Iris pigment epithelial cell (primary cell): ENCODE data around the gene ADAMTSL1.

Experiments used
- DNase-seq: peaks from one replicate; pipeline ENCODE4 v3.0.0-alpha.2; 2011; ENCODE audit warnings: low read depth

The ADAMTSL1 gene, protein sequence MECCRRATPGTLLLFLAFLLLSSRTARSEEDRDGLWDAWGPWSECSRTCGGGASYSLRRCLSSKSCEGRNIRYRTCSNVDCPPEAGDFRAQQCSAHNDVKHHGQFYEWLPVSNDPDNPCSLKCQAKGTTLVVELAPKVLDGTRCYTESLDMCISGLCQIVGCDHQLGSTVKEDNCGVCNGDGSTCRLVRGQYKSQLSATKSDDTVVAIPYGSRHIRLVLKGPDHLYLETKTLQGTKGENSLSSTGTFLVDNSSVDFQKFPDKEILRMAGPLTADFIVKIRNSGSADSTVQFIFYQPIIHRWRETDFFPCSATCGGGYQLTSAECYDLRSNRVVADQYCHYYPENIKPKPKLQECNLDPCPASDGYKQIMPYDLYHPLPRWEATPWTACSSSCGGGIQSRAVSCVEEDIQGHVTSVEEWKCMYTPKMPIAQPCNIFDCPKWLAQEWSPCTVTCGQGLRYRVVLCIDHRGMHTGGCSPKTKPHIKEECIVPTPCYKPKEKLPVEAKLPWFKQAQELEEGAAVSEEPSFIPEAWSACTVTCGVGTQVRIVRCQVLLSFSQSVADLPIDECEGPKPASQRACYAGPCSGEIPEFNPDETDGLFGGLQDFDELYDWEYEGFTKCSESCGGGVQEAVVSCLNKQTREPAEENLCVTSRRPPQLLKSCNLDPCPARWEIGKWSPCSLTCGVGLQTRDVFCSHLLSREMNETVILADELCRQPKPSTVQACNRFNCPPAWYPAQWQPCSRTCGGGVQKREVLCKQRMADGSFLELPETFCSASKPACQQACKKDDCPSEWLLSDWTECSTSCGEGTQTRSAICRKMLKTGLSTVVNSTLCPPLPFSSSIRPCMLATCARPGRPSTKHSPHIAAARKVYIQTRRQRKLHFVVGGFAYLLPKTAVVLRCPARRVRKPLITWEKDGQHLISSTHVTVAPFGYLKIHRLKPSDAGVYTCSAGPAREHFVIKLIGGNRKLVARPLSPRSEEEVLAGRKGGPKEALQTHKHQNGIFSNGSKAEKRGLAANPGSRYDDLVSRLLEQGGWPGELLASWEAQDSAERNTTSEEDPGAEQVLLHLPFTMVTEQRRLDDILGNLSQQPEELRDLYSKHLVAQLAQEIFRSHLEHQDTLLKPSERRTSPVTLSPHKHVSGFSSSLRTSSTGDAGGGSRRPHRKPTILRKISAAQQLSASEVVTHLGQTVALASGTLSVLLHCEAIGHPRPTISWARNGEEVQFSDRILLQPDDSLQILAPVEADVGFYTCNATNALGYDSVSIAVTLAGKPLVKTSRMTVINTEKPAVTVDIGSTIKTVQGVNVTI (N-terminal part only)

DNA sequence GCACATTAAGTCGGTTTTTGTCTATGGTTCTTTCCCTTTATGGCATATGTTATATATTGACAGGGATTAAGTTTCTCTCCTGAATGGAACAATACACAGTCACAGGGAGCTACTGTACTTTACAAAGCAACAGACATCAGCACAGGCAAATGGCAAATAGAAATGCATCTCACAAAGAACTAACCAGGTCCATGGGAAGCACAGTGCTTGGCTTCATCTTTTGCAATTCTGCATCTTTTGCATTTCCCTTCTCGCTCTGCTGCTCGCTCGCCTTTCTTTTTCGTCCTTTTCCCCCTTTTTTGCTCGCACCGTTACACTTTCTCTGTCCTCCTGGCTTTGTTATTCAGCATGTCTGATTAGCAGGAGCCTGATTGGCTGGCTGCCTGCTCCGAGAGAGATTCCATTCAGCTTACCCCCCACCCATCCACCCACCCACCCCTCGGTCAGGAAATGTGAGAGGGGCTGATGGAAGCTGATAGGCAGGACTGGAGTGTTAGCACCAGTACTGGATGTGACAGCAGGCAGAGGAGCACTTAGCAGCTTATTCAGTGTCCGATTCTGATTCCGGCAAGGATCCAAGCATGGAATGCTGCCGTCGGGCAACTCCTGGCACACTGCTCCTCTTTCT, at the start of gene ADAMTSL1:
Gene ADAMTSL1, plus strand, starts transcription at position 502 of the 628 bp plus-strand sequence. Its CDS starts 80 bp downstream, at position 582.
- DNase-seq: peak; percentile 79

DNA sequence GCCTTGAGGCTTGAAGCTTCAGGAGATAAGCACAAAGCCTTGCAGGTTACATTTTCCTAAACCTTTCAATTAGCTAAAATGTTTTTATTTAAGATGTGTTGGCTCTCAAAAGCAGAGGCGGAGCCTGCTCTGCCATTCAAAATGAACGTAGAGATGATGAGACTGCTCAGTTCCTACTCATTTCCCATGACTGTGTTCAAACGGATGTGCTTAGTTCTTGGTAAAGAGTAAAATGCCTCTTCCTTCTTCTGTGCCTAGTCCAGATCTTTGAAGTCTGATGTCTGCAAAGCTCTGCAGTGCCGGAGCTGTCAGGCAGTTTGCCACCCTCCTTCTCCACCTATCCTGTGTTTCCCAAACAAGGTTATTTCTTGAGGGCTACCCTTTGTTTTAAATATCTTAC, 46.3 kb upstream of the ADAMTSL1 start:
- peak; percentile 30 for DNase-seq

DNA sequence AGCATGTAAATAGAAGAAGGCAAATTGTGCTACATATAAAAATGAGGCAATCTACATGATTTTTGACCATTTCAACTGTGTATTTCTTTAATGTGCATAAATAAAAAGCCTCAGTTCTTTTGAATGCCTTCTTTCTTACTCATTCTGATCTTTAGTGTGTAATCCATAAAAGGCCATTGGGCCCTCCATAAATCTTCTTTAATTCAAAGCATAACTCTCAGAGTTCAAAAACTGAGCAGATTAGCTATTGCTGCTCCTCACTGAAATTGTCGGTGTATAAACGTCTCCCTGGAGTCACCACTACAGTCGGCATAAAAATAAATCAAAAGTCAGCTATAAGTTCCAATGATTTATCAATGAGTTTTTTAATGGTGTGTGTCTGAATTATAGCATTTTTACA, 45.3 kb upstream of the ADAMTSL1 start:
- DNase-seq: no peak

DNA sequence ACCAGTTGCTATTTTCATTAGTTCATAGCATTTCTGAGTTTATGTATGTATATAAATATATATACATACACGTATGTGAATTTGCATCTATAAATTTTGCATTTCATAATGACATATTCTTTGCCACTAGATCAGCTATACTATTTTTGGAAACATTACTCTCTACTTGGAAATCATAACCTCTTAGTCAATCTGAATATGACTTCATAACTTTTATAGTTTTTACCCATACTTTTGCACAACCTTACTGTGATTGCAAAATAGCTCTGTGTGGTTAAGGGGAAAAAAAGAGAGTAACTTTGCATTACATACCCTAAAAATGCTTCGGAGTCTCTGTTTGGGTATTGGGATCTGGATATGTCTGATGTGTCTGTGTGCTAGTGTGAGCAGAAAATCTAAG, 44.9 kb upstream of the ADAMTSL1 start:
- peak; percentile 82 for DNase-seq

DNA sequence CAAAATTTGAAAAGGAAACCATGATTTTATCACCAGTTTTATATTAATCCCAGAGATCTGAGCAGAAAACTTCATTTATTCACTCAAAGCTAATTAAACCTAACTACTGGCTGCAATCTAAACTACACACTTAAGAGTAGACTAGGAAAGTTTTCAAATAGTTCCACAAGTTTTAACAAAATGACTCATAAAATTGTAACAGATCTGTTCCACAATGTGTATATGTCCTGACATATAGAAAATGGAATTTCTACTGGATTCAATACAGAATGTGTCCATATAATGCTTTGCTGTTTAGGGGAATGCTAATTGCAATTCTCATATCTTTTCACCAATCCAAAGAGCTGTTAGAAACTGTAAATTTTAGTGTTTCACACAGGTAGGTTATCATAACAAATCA, 40.3 kb upstream of the ADAMTSL1 start:
- no peak for DNase-seq

DNA sequence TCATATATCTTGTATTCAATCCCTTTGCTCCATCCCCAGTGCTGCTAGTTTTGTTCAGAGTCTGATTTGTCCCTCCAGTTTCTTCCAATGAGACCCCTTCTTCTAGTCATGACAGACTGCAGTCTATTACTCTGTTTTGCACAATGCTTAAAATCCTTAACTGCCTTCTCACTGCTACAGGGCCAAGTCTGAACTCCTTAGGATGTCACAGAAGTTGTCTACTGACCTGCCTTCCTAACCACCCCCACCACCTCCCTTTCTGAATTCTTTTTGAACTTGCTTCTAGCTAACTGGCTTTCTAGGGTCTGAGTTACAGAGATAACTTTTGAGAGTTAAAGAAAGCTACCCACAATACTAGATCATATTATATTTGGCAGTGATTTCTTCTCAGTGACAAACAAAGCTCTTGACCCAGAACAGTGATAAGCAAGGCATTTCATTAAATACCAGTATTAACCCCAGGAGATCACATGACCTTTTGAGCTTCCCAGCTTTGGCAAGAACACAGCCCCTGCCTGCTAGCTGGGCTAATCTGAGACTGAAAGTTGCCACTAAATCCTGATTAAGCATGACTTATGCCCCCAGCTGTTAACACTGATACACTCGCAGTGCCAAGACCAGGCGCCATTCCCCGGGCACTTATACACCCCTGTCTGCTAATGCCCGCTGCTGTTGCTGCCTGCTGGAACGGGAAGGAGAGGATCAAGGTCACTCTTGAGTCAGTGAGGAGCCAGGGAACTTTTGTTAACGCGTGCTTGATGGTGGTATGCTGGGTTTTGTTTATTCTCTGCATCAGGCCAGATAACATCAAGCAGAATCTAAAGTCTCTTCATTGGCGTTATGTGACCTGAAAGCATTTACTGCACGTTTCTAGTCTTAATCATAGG, 36.4 kb upstream of the ADAMTSL1 start:
- peak; percentile 52 for DNase-seq

DNA sequence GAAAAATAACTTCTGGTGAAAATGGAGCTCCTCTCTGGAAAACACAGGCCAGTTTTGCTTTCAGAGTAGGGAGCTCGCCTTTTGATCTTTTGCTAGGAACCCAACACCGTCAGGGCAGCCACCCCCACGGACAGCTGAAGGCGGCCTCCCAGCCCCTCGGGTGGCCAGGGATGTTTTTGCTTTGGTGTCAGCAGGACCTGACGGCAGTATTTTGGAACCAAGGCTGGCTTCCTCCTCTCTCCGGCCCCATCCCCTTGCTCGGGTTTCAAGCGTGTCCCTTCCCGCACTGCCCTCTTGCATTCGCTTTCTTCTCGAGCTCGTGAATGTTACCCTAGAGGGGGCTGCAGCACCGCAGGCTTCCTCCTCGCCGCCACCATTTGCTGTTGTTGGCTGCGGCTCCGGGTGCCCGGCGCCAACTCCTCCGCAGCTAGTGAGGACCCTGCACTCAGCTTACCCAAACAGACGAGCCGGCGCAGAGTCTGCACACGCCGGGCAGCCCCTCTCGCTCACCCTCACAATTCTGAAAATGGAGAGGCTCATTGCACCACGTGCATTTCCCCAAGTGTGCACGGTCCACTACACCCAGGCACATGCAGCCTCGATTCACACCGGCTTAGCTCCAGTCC, 35.5 kb upstream of the ADAMTSL1 start:
- peak; percentile 56 for DNase-seq

DNA sequence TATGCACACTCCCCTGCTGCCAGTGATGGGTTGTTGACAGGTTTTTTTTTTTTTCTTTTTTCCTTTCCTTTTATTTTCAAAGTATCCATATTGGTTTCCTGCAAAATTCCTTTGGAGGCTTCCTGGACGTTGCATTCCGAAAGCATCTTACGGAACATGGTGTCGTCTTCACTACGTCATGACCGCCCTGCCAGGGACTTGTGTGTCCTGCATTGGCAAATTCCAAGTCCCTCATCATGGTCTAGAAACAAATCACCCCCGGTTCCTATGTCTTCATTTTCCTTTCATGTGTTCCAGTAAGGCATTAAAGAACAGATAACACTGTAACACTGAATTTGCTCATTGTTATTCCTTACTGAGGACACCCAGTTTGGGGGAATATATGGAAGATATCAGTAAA, 35.0 kb upstream of the ADAMTSL1 start:
- no peak for DNase-seq

DNA sequence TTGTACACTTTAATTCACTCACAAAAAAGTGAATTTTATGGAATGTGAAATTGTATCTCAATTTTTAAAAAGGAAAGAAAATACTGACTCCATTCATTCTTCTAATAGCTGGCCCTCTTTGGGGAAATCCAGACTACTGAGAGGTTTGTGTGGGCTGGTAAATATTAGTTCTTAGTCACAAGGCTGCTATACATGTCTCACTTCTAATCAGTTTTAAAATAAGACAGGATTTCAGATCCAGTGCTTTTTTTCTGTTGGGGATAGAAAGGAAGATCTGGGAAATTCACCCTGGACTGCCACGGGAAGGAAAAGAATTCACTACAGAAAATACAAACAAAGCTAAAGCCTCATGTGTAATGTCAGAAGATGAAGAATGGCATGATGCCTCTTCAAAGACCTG, 32.7 kb upstream of the ADAMTSL1 start:
- peak; percentile 30 for DNase-seq

DNA sequence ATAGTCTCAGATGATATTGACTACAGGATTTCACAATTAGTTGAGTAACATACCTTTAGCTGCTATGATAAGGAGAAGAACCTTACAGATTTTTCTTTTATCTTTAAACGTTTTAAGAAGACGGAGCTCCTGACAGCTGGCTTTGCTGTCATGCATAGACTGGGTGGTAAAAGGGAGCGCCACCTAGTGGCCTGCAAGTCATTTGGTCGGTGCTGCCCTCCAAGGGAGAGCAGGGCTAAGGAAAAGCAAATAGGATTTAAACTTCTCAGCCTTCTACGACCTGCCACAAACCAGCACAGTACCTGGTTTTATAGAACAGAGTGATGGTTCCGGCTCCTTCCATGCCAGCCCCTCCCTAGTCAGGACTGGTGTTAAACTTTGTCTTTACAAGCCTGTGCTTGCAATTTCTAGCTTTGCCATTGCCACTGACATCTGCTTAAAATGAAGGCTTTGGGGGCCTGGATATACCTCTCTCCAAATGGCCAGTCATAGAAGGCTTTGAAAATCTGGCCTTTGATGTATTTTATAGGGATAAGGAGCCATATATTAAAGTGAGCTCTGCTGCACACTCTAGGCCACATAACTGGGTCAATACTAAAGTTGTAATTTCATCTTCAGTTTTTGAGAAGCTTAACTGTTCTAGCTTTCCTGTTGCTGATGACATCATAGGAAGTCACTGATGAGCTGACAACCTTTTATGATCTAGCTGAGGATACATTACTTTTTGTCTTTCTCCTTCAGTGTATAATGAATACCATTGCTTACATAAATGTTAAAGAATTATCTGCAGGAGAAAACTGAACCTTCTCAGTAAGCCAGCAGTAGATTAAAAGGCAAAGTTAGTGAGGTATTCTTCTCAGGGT, 31.1 kb upstream of the ADAMTSL1 start:
- peak; percentile 91 for DNase-seq

DNA sequence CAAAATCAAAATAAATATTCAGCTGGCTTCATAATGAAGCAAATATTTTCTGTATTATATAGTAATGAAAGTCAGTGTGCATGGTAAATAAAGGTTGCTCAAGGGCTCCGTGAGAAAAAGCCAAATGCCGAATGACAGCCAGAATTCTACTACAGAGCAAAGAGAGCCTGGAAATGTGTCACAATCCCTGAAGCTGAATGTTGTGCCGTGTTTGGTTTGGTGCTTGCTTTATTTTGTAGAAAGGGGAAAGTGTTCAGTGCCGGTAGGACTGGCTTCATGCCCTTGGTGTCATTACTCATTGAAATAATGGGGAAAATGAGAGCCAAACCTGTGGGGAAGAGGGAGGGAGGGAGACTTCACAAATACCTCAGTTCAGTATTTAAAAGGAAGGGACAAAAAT, 26.8 kb upstream of the ADAMTSL1 start:
- DNase-seq: no peak

DNA sequence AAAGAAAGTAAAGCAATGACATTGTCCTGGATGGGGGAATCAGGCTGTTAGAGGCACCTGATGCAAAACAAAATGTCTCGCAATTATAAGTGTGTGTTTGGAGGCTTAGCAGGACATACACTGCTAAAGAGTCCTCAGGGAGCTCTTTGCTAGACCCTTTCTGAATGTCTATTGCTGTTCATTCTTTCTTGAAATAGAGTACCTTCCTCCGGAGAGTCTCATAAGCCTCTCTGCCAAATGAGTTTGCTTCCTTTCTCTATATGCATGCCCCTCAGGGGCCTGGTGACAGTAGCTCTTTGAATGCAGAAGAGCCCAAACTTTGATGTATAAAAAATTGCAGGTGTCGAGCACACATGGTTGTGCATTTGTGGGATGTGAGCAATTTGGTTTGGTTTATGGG, 26.4 kb upstream of the ADAMTSL1 start:
- no peak for DNase-seq

DNA sequence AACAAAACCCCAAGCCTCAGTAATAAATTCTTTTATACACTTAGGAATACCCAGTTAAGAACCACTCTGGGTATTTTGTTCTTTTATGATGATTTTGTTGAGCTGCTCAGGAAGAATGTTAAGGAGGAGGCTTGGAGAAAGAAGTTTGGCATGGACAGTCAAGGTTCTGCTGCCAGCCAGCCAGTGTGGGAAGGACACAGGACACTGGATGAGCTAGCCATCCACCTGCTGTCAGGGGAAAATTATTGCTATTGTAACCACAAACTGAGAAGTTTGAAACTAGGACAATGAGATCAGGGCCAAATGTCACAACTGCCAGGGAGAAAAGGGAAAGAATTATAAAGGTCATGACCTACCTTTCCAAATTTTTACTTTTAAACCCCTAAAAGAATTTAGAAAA, 25.9 kb upstream of the ADAMTSL1 start:
- DNase-seq: no peak

DNA sequence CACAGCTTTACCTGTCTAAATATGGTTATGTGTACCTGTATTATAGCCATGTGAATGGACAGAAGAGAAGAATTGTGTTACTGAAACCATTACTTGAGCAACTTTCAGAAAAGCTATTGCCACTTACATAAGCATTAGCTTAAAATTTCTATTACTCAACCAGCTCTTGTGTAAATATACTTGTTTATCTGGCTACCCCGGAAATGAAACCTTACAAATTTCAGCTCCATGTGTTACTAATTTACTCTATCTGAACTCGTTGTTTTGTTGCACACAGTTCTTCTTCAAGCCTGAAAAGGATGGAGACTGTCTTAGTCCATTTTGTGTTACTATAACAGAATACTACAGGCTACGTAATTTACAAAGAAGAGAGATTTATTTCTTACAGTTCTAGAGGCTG, 22.5 kb upstream of the ADAMTSL1 start:
- DNase-seq: peak; percentile 69

DNA sequence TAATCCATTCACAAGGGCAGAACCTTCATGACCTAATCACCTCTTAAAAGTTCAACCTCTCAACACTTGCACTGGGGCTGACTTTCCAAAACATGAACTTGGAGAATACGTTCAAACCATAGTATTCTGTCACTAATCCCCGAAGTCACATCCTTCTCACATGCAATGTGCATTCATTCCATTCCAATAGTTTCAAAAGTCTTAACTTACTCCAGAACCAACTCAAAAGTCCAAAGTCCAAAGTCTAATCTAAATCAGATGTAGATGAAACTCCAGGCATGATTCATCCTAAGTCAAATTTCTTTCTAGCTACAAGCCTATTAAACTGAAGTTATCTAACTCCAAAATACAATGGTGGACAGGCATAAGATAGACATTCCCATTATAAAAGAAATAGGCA, 21.7 kb upstream of the ADAMTSL1 start:
- DNase-seq: no peak

DNA sequence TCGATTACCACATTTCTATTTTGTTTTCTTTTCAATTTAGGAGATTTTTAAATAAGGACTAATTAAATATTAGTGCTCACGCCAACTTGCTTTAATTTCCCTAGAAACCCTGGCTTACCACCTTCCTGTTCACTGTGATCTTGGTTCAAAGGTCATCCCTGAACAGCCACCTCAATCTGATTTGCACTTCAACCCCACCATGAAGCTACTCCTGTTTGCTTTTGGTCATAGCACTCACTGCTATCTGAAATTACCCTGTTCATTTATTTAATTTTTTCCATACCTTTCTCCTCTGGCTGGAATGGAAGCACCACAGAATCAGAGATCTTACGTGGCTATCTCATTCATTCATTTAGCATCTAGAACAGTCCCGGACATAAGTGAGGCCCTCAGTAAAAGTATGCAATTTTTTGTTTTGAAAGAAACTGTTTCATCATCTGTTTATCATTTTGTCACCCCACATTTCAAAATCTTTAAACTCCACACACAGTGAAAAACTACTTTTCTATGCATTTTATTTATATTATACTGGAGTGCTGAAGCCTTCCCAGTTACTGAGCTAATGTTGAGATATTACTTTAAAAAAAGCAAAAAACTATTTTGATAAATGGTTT, 17.2 kb upstream of the ADAMTSL1 start:
- DNase-seq: no peak

DNA sequence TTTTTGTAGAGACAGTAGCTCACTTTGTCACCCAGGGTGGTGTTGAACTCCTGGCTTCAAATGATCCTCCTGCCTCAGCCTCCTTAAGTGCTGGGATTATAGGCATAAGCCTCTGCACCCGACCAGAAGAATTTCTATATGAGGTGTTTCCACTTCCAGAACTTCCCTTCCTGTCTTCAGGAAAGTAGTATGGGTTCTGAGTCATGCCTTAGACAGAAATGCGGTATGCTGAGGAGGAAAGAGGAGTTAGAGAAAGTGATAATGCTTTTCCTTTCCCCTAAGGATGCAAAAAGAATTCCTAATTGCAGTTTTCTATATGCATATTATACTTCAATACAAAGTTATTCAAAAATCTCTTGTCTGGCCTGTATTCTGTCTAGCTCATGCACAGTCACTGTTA, 16.4 kb upstream of the ADAMTSL1 start:
- DNase-seq: no peak

DNA sequence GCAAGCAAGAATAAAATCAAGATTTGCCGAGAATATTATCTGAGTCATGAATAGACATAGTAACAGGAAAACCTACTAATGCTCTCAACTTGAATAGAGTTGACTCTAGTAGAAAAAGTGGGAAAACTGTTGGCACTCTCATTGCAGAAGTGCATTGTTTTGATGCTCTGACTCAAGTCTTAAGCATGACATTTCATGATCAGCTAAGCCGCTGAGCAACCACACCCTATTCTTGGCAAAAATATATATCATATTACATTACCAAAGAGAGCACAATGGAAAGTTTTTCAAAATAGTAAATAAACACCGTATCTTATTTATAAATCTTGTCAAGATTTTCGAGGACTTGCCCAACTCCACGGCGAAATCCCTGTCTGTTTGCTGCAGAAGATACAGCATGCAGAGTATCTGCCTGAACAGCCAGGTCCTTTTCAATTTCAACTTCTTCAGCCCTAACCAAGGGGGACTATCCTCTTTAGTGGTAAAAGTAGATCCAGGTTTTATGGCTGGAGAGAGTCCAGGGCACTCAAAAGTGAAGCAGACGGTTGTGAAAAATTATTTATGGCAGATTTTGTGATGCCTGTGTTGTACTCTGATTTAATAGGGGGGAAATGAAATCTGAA, 13.9 kb upstream of the ADAMTSL1 start:
- DNase-seq: peak; percentile 95
